ENCODE measurements around the gene TFF3. TPM values are rescaled to one million over a fixed set of nuclear protein-coding genes. Genes with fewer than 3 reads are reported as not detected.

The TFF3 gene
- total and polyA plus RNA-seq, 2 of the 13 experiments (the other 11 are each of a cell fraction or from before 2014, with no cell fraction given) = 14.2 to 26.9 TPM

GRCh38 chr21:42320791-42321190 lies 5.6 kb upstream of the TFF3 start:
- no peak overlapping the region for H3K4me2 ChIP-seq (ENCODE audit: low read depth, low read length)
- H3K36me3 ChIP-seq (replicated peaks in 1 of 2; ENCODE audit: control insufficient read depth in 1 of 2, insufficient read depth in 2 of 2, low read length in 2 of 2) = no peaks in the 10 kb centered on the region
- H3K9me3 ChIP-seq (ENCODE audit: low read length) = no peaks in the 10 kb centered on the region
- no peak overlapping the region for H3K27ac ChIP-seq (ENCODE audit: extremely low read length, insufficient read depth, low read length)
- no peak for ATAC-seq
- H3K4me1 ChIP-seq (ENCODE audit: insufficient read depth, low read length) = peaks cover 7% of the 10 kb centered on the region
- no peak overlapping the region for H3K9ac ChIP-seq (ENCODE audit: insufficient read depth, low read depth, low read length)
- ChIA-PET CTCF (ENCODE audit: low intra/inter-chr PET ratio, low total read pairs) (no interaction called here), POLR2A (no interaction called here)
- TF ChIP-seq WIZ (CRISPR knock-in tag; IDR thresholded peaks at IDR 0.05) = no peak
- TF ChIP-seq ZNF547 (CRISPR knock-in tag; IDR thresholded peaks at IDR 0.05) = no peak
- no peak for TF ChIP-seq PHB2 (IDR thresholded peaks at IDR 0.05; ENCODE audit: partially characterized antibody)
- TF ChIP-seq ELF4 (CRISPR knock-in tag; IDR thresholded peaks at IDR 0.05; ENCODE audit: borderline replicate concordance) = no peak
- TF ChIP-seq TAF1 (CRISPR knock-in tag; IDR thresholded peaks at IDR 0.05) = no peak
- TF ChIP-seq THAP7 (CRISPR knock-in tag; IDR thresholded peaks at IDR 0.05) = no peak
- no peak for TF ChIP-seq JUN (CRISPR knock-in tag; IDR thresholded peaks at IDR 0.05)
- no peak for TF ChIP-seq HOXA3 (CRISPR knock-in tag; IDR thresholded peaks at IDR 0.05)
- no peak for TF ChIP-seq ZNF446 (CRISPR knock-in tag; IDR thresholded peaks at IDR 0.05)
- no peak for TF ChIP-seq ZNF513 (CRISPR knock-in tag; conservative IDR thresholded peaks at IDR 0.05)
- TF ChIP-seq ZSCAN25 (CRISPR knock-in tag; IDR thresholded peaks at IDR 0.05) = no peak
- TF ChIP-seq ZBTB7B (CRISPR knock-in tag; IDR thresholded peaks at IDR 0.05) = no peak
- no peak for TF ChIP-seq CCAR2 (optimal IDR thresholded peaks at IDR 0.05; ENCODE audit: low read depth, low read length)
- TF ChIP-seq ZNF362 (CRISPR knock-in tag; IDR thresholded peaks at IDR 0.05; ENCODE audit: borderline replicate concordance) = no peak
- TF ChIP-seq JARID2 (CRISPR knock-in tag; IDR thresholded peaks at IDR 0.05; ENCODE audit: insufficient replicate concordance) = no peak
- no peak for TF ChIP-seq PHF21A (CRISPR knock-in tag; IDR thresholded peaks at IDR 0.05)
- peaks cover 1 to 14% of the 10 kb centered on the region in 2 experiments; a peak in 4 of 5 replicates for H3K27me3 ChIP-seq (ENCODE audit: control insufficient read depth in 1 of 2, insufficient read depth in 2 of 2, low read length in 2 of 2)
- 66% methylated on average over 7 of the region's 8 CpGs for WGBS (ENCODE audit: low lambda C conversion rate)
- no peak overlapping the region for H2AFZ ChIP-seq (ENCODE audit: low read length)
- no peak overlapping the region for H3K4me3 ChIP-seq (replicated peaks in 1 of 3; ENCODE audit: insufficient read depth in 1 of 3, low read depth in 2 of 3, low read length in 3 of 3)
- intact Hi-C loops (cut with micrococcal nuclease; ENCODE audit: unreplicated experiment) = no loop called here
- no peaks in the 10 kb centered on the region for H4K20me1 ChIP-seq (ENCODE audit: insufficient read depth, low read length)
- in situ Hi-C loops (cut with HindIII; ENCODE audit: extremely low pct_ligation_motif_present, low pct_unique_long_range_greater_than_20kb) = no loop called here
- FAIRE-seq = no peak
- no peaks in the 10 kb centered on the region for H3K79me2 ChIP-seq (ENCODE audit: insufficient read depth, low read length)
- no peak for DNase-seq (ENCODE audit: low spot score)
- BruUV-seq (replicated peaks) = no TSS peak
